Fibroblast of pulmonary artery (primary cell): ENCODE data around the gene TSEN54.
A peak's percentile ranks its signal among the peaks of the same experiment; 100 is the strongest.
"Not testable (repeated sequence)": the region's sequence is repeated elsewhere in the genome, so short reads cannot be mapped to it uniquely, and the experiment has no call there.

ENCODE experiments used
- DNase-seq: peaks from one replicate; pipeline ENCODE4 v3.0.0-alpha.2; 2010; ENCODE audit warnings: low read depth
- H3K4me3 ChIP-seq: replicated peaks from 2 replicates; pipeline ENCODE4 v1.5.1; 2011; ENCODE audit warnings: low read depth, mild to moderate bottlenecking, control low read depth, low read length, moderate library complexity
- CTCF ChIP-seq: IDR thresholded peaks from 2 replicates; pipeline ENCODE4 v1.5.1; 2011; ENCODE audit warnings: mild to moderate bottlenecking, control low read depth, low read length, inconsistent platforms; ENCODE audit errors: missing control alignments

TSEN54 gene

GRCh38 chr17:75518201-75518600 lies 1.9 kb downstream of the TSEN54 start:
- DNase-seq = no peak
- TF ChIP-seq CTCF = no peak

GRCh38 chr17:75518983-75519537 lies 2.7 kb downstream of the TSEN54 start:
- no peak overlapping the region for H3K4me3 ChIP-seq
- DNase-seq = no peak
- TF ChIP-seq CTCF = no peak

More at GRCh38 chr17:75518201-75518600, 1.9 kb downstream of the TSEN54 start:
- no peak overlapping the region for H3K4me3 ChIP-seq

GRCh38 chr17:75520413-75520812 lies 4.1 kb downstream of the TSEN54 start:
- not testable (repeated sequence) for DNase-seq, H3K4me3 ChIP-seq

GRCh38 chr17:75521290-75521689 lies 5.0 kb downstream of the TSEN54 start:
- no peak for TF ChIP-seq CTCF
- no peak for DNase-seq
- H3K4me3 ChIP-seq = no peak overlapping the region

- TF ChIP-seq CTCF = no peak
- peak; percentile 31 for DNase-seq
- no peak overlapping the region for H3K4me3 ChIP-seq
Measured at GRCh38 chr17:75521951-75522727, 5.8 kb downstream of the TSEN54 start.

- no peak overlapping the region for H3K4me3 ChIP-seq
- no peak for TF ChIP-seq CTCF
- no peak for DNase-seq
Measured at GRCh38 chr17:75523647-75524046, 7.3 kb downstream of the TSEN54 start.

- no peak overlapping the region for H3K4me3 ChIP-seq
- TF ChIP-seq CTCF = no peak
- DNase-seq = no peak
Measured at GRCh38 chr17:75524269-75524969, 8.1 kb downstream of the TSEN54 start.
